Measurements from ENCODE around the gene POTEF. TPM values are rescaled to one million over a fixed set of nuclear protein-coding genes. Genes with fewer than 3 reads are reported as not detected.
"Not testable (repeated sequence)": the region's sequence is repeated elsewhere in the genome, so short reads cannot be mapped to it uniquely, and the experiment has no call there.

POTEF gene
- total RNA-seq = not detected

- not testable (repeated sequence) for H3K27ac ChIP-seq, ATAC-seq, H3K4me3 ChIP-seq, H3K36me3 ChIP-seq, H3K4me1 ChIP-seq, H3K9me3 ChIP-seq, H3K27me3 ChIP-seq
- WGBS, 2 donors (ENCODE audit: low coverage in 1 of 2) = 83% methylated on average over 6 of the region's 29 CpGs; no CpG with 5 or more reads in 1 of the 2 donors
These were observed at the start of gene POTEF for GRCh38 chr2:130129120-130129829. TSS of gene POTEF (minus strand) at chr2:130129222. CDS start at chr2:130120515, 8,707 bp downstream.

DNA sequence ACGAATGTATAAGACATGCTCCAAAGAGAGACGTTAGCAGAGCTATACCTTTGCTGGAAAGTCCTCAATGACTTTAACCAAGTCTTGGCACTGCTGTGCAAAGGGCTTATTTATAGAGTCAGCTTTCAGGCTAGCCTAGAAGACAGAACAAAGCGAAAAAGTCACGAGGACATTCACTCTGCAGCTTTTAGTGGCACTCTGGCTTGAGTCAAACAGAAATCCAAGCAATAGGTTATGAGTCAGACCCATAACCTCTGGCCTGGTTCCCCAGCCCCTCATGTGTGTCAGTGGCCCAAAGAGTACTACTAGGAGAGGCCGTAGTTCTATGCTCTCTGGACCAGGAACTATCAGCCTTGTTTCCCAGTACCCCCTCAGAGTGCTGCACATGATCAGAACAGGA lies 45.8 kb upstream of the POTEF start:
- ATAC-seq, H3K27me3 ChIP-seq, H3K4me3 ChIP-seq, H3K27ac ChIP-seq, H3K9me3 ChIP-seq: not testable (repeated sequence)
- Histone ChIP-seq H3K4me1 (peaks cover 0 to 11% (median 0%) of the 10 kb centered on the region in 3 donors), H3K36me3 (peaks cover 0 to 82% of the 10 kb centered on the region in 2 donors)
- WGBS, 2 donors (ENCODE audit: low coverage in 1 of 2) = 87 to 88% methylated on average over 3 to 4 of the region's 5 CpGs

- Histone ChIP-seq H3K36me3 (peaks cover 0 to 100% of the 10 kb centered on the region in 2 donors), H3K27ac (no peak overlapping the region), H3K4me1 (no peaks in the 10 kb centered on the region), H3K9me3 (no peaks in the 10 kb centered on the region), H3K27me3 (no peaks in the 10 kb centered on the region), H3K4me3 (no peak overlapping the region)
- no peak for ATAC-seq
- WGBS, 2 donors (ENCODE audit: low coverage in 1 of 2) = 82 to 100% methylated on average over 2 to 5 of the region's 7 CpGs
- TF ChIP-seq POLR2AphosphoS5 (IDR thresholded peaks at IDR 0.05) (no peak), CTCF (IDR thresholded peaks at IDR 0.05) (no peak), EP300 (IDR thresholded peaks at IDR 0.05) (no peak), POLR2A (IDR thresholded peaks at IDR 0.05) (no peak)
These were observed 40.9 kb upstream of the POTEF start for GRCh38 chr2:130169896-130170295.

DNA sequence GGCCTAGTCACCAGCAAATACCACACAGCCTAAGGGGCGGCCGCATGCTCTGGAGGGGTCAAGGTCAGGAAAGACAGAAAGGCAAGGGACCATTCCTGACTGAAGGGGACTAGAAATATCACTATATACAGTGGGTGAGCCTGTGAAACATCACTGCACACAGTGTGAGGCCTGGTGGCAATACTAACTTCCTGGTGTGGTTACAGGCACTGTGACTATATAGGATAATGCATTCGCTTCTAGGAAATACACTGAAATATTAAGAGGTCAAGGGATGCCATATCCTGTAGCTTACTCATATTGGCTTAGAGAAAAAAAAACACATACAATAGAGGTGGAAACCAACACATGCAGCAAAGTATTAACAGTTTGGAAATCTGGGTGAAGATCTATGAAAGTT lies 40.1 kb upstream of the POTEF start:
- H3K36me3 ChIP-seq = peaks cover 0 to 100% of the 10 kb centered on the region in 2 donors
- H3K4me3 ChIP-seq, H3K27ac ChIP-seq, H3K9me3 ChIP-seq, ATAC-seq, H3K4me1 ChIP-seq, H3K27me3 ChIP-seq: not testable (repeated sequence)
- 100% methylated on average over 1 of the region's 3 CpGs for WGBS, 2 donors (ENCODE audit: low coverage in 1 of 2)

- ATAC-seq, H3K9me3 ChIP-seq, H3K27me3 ChIP-seq, H3K4me3 ChIP-seq, H3K4me1 ChIP-seq, H3K27ac ChIP-seq: not testable (repeated sequence)
- 74% methylated on average over 2 of the region's 3 CpGs; no CpG with 5 or more reads in 1 of the 2 donors for WGBS, 2 donors (ENCODE audit: low coverage in 1 of 2)
- H3K36me3 ChIP-seq = peaks cover 0 to 99% of the 10 kb centered on the region in 2 donors
These were observed 37.6 kb upstream of the POTEF start for GRCh38 chr2:130166611-130167010.

DNA sequence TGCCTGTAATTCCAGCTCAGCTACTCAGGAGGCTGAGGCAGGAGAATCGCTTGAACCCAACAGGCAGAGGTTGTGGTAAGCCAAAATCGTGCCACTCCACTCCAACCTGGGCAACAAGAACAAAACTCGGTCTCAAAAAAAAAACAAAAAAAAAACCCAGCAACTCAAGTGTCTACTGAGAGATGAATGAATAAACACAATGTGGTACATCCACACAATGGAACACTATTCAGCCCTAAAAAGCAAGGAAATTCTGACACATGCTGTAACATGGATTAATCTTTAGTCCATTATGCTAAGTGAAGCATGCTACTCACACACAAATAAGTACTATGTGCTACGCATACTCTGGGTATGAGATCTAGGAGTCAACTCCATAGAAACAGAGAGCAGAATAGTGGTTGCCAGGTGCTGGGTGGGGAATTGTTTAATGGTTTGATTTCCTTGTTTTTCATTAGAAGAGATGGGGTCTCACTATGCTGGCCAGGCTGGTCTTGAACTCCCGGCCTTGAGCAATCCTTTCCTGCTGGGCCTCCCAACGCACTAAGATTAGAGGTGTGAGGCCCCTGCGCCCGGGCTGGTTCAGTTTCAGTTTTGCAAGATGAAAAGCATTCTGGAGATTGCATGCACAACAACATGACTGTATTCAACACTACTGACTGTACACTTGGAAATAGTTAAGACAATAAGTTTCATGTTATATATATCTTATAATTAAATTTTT lies 36.4 kb upstream of the POTEF start:
- TF ChIP-seq POLR2A (IDR thresholded peaks at IDR 0.05) (no peak), CTCF (IDR thresholded peaks at IDR 0.05) (no peak), EP300 (IDR thresholded peaks at IDR 0.05) (no peak), POLR2AphosphoS5 (IDR thresholded peaks at IDR 0.05) (no peak)
- ATAC-seq = no peak
- Histone ChIP-seq H3K4me3 (no peak overlapping the region), H3K9me3 (no peaks in the 10 kb centered on the region), H3K27me3 (no peaks in the 10 kb centered on the region), H3K27ac (no peak overlapping the region), H3K4me1 (no peaks in the 10 kb centered on the region), H3K36me3 (peaks cover 0 to 99% of the 10 kb centered on the region in 2 donors)
- 94% methylated on average over 2 to 8 of the region's 8 CpGs for WGBS, 2 donors (ENCODE audit: low coverage in 1 of 2)

GRCh38 chr2:130162968-130163367 lies 33.9 kb upstream of the POTEF start:
- Histone ChIP-seq H3K36me3 (peaks cover 0 to 99% of the 10 kb centered on the region in 2 donors), H3K4me3 (no peak overlapping the region), H3K27me3 (no peaks in the 10 kb centered on the region), H3K27ac (no peak overlapping the region), H3K4me1 (no peaks in the 10 kb centered on the region), H3K9me3 (no peaks in the 10 kb centered on the region)
- ATAC-seq = no peak
- 100% methylated on average over 4 of the region's 9 CpGs; no CpG with 5 or more reads in 1 of the 2 donors for WGBS, 2 donors (ENCODE audit: low coverage in 1 of 2)
- TF ChIP-seq POLR2AphosphoS5 (IDR thresholded peaks at IDR 0.05) = no peak
- no peak for TF ChIP-seq POLR2A (IDR thresholded peaks at IDR 0.05)
- TF ChIP-seq CTCF (IDR thresholded peaks at IDR 0.05) = no peak
- no peak for TF ChIP-seq EP300 (IDR thresholded peaks at IDR 0.05)

DNA sequence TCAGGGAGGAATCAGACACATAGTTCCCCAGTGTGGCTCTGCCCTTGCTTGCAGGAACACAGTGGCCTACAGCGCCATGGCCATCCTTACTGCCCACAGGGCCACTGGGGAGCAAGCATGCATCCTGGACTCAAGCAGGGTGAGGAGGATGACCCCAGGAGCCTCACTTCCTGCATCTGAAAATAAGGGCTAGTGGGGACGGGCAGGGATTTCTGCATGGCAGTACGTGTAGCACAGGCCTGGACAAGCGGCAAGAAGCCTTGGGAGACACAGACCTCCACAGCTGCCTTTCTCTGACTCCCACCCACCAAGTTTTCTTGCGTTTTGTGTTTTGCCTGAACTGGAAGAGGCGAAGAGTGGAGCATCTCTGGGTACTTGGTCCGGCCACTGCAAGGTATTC lies 33.5 kb upstream of the POTEF start:
- not testable (repeated sequence) for ATAC-seq, H3K4me1 ChIP-seq, H3K4me3 ChIP-seq, H3K27me3 ChIP-seq, H3K27ac ChIP-seq, H3K9me3 ChIP-seq
- 96% methylated on average over 4 of the region's 7 CpGs; no CpG with 5 or more reads in 1 of the 2 donors for WGBS, 2 donors (ENCODE audit: low coverage in 1 of 2)
- peaks cover 0 to 99% of the 10 kb centered on the region in 2 donors for H3K36me3 ChIP-seq

- ATAC-seq, H3K4me1 ChIP-seq, H3K9me3 ChIP-seq, H3K4me3 ChIP-seq, H3K27me3 ChIP-seq, H3K27ac ChIP-seq: not testable (repeated sequence)
- WGBS, 2 donors (ENCODE audit: low coverage in 1 of 2) = 73 to 77% methylated on average over 5 to 7 of the region's 25 CpGs
- peaks cover 0 to 95% of the 10 kb centered on the region in 2 donors for H3K36me3 ChIP-seq
These were observed 32.0 kb upstream of the POTEF start for GRCh38 chr2:130160838-130161705.

Measured in gastroesophageal sphincter (tissue), 4 donors.